Adrenal gland (tissue), 12 donors: ENCODE measurements around the gene TLCD5. TPM values are rescaled to one million over a fixed set of nuclear protein-coding genes. Genes with fewer than 3 reads are reported as not detected.

ENCODE experiments used
- DNase-seq, 7 donors: peaks; one replicate each; pipeline ENCODE4 v3.0.0-alpha.2; 2019 to 2020
- H3K27ac ChIP-seq, 5 donors: fragments of 200-600 bp; sonication (generic) in 4 of 5; 1 replicate in 3 of 5; 2 replicates in 2 of 5; pipeline versions ENCODE4 v1.5.1 to v1.8.0; 2016 to 2020; ENCODE audit warnings: mild to moderate bottlenecking in 1 of 5
- H3K27me3 ChIP-seq: fragments of 200-600 bp; 2 replicates; pipeline ENCODE4 v1.8.0; 2021
- H3K36me3 ChIP-seq, 2 donors: fragments of 200-600 bp; replicated peaks in 1 of 2; 1 replicate in 1 of 2; 2 replicates in 1 of 2; pipeline versions ENCODE4 v1.5.1 to v1.8.0; 2018 to 2022
- H3K4me1 ChIP-seq, 2 donors: fragments of 200-600 bp; replicated peaks in 1 of 2; 1 replicate in 1 of 2; 2 replicates in 1 of 2; pipeline versions ENCODE4 v1.5.1 to v1.8.0; 2018 to 2021
- H3K4me3 ChIP-seq, 4 donors: fragments of 200-600 bp; sonication (generic) in 3 of 4; one replicate each; pipeline ENCODE4 v1.5.1; 2016 to 2018
- H3K9me3 ChIP-seq, 3 donors: fragments of 200-600 bp; sonication (generic) in 1 of 3; replicated peaks in 1 of 3; 1 replicate in 2 of 3; 2 replicates in 1 of 3; pipeline versions ENCODE4 v1.5.1 to v1.8.0; 2016 to 2021
- POLR2A ChIP-seq, 2 donors: fragments of 450-650 bp; IDR thresholded peaks; one replicate each; pipeline ENCODE4 v1.6.1; 2017; ENCODE audit warnings: antibody characterized with exemption in 2 of 2, mild to moderate bottlenecking in 2 of 2, moderate library complexity in 1 of 2
- WGBS, 4 donors: extraction: QIAGEN DNeasy Blood & Tissue Kit in 2 of 4; methylation state at CpG; one replicate each; pipeline versions ENCODE4 v1.1.5 to v1.1.7; 2013 to 2017; 5-methylcytosine and 5-hydroxymethylcytosine counted together
- intact Hi-C, 2 donors: fragments of 100-400 bp; cut with DNase I; formaldehyde crosslinking; loops; one replicate each; pipeline versions ENCODE4 v1.14.1 to v1.15.0; 2022 to 2023
- polyA plus RNA-seq, 3 donors: library from polyadenylated mRNA; stranded (reverse); fragments of 200-250 nt in 2 of 3; fragments of 350-450 nt in 1 of 3; fragmentation: Illumina TruSeq in 1 of 3; extraction: RNeasy Lipid Tissue Mini Kit (QIAGEN cat#74804) in 1 of 3; gene quantifications; one replicate each; pipeline ENCODE4 v1.2.3, GENCODE V29; 2013 to 2014
- total RNA-seq, 9 donors: library from RNA; depleted of rRNA in 4 of 9; stranded (reverse); fragments of >200 nt in 4 of 9; fragments of 120-200 nt in 1 of 9; fragmentation: NEBNext Ultra II Directional in 1 of 9; extraction: Animal tissue kit (Norgen Biotek cat#: 25700) in 1 of 9; gene quantifications; one replicate each; pipeline versions ENCODE4 v1.1.0 to v1.2.4, GENCODE V29; 2013 to 2023
- TF ChIP-seq, protein P1 (sequence below), 6 experiments: fragments of 450-650 bp in 4 of 6; fragments of 200-600 bp in 2 of 6; sonication (generic) in 1 of 6; IDR thresholded peaks; 1 replicate in 5 of 6; 2 replicates in 1 of 6; pipeline versions ENCODE4 v1.5.1 to v1.8.0; 2016 to 2021; ENCODE audit warnings: antibody characterized with exemption in 6 of 6, mild to moderate bottlenecking in 2 of 6, moderate library complexity in 1 of 6
- donor health status: healthy with polysubstance abuse.
- donor health status: Bipolar disorder and iron deficiency.
- donor health status: DM: yes; HTN: yes; CAD: no.
- donor health status: DM: no; HTN: no; CAD: no.
- donor health status: DM: no; HTN: no; CAD: no.
- donor health status: DM: yes; HTN: yes; CAD: no.

TLCD5 gene
- total and polyA plus RNA-seq, 12 donors = 5.8 to 36.9 (median 13.5) TPM

- Histone ChIP-seq H3K4me3 (no peak overlapping the region), H3K4me1 (no peaks in the 10 kb centered on the region), H3K27me3 (no peaks in the 10 kb centered on the region), H3K9me3 (no peaks in the 10 kb centered on the region), H3K36me3 (no peaks in the 10 kb centered on the region), H3K27ac (no peak overlapping the region)
- TF ChIP-seq, protein P1, sequence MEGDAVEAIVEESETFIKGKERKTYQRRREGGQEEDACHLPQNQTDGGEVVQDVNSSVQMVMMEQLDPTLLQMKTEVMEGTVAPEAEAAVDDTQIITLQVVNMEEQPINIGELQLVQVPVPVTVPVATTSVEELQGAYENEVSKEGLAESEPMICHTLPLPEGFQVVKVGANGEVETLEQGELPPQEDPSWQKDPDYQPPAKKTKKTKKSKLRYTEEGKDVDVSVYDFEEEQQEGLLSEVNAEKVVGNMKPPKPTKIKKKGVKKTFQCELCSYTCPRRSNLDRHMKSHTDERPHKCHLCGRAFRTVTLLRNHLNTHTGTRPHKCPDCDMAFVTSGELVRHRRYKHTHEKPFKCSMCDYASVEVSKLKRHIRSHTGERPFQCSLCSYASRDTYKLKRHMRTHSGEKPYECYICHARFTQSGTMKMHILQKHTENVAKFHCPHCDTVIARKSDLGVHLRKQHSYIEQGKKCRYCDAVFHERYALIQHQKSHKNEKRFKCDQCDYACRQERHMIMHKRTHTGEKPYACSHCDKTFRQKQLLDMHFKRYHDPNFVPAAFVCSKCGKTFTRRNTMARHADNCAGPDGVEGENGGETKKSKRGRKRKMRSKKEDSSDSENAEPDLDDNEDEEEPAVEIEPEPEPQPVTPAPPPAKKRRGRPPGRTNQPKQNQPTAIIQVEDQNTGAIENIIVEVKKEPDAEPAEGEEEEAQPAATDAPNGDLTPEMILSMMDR (IDR thresholded peaks at IDR 0.05) = no peak
- no peak for TF ChIP-seq POLR2A (IDR thresholded peaks at IDR 0.05)
- WGBS, 4 donors = 76 to 95% (median 90%) methylated on average over 2 of the region's 2 CpGs
- DNase-seq = no peak
- intact Hi-C loops = no loop called here
Measured at GRCh38 chr11:120288021-120288420, 37.1 kb upstream of the TLCD5 start.

- TF ChIP-seq, protein P1 (IDR thresholded peaks at IDR 0.05) = no peak
- no peak for TF ChIP-seq POLR2A (IDR thresholded peaks at IDR 0.05)
- Histone ChIP-seq H3K9me3 (no peaks in the 10 kb centered on the region), H3K4me1 (no peaks in the 10 kb centered on the region), H3K36me3 (no peaks in the 10 kb centered on the region), H3K27ac (no peak overlapping the region), H3K27me3 (no peaks in the 10 kb centered on the region), H3K4me3 (no peak overlapping the region)
- 75 to 79% (median 77%) methylated on average over 9 of the region's 9 CpGs for WGBS, 4 donors
- intact Hi-C loops = no loop called here
- no peak for DNase-seq
Measured at GRCh38 chr11:120289426-120289825, 35.7 kb upstream of the TLCD5 start.

- no peak overlapping the region for H3K4me3 ChIP-seq
- intact Hi-C loops = loop anchor here in 1 of 2 donors (5.0 kb wide), 1 partner anchor 49 kb away; the partner anchor contains the start of gene POU2F3
- WGBS, 4 donors = 53 to 61% (median 58%) methylated on average over 3 of the region's 3 CpGs
- no peak overlapping the region for H3K27ac ChIP-seq
- no peak for TF ChIP-seq POLR2A (IDR thresholded peaks at IDR 0.05)
- TF ChIP-seq, protein P1 (IDR thresholded peaks at IDR 0.05) = no peak
- no peaks in the 10 kb centered on the region for H3K27me3 ChIP-seq
- H3K4me1 ChIP-seq = peaks cover 0 to 10% of the 10 kb centered on the region in 2 donors
- no peak for DNase-seq
- H3K9me3 ChIP-seq = no peaks in the 10 kb centered on the region
- H3K36me3 ChIP-seq = no peaks in the 10 kb centered on the region
Measured at GRCh38 chr11:120290956-120291355, 34.1 kb upstream of the TLCD5 start.

GRCh38 chr11:120293038-120293800 lies 31.9 kb upstream of the TLCD5 start:
- Histone ChIP-seq H3K4me1 (peaks cover 0 to 10% of the 10 kb centered on the region in 2 donors), H3K4me3 (no peak overlapping the region), H3K27me3 (no peaks in the 10 kb centered on the region), H3K36me3 (no peaks in the 10 kb centered on the region), H3K9me3 (no peaks in the 10 kb centered on the region), H3K27ac (no peak overlapping the region)
- TF ChIP-seq, protein P1 (IDR thresholded peaks at IDR 0.05) = no peak
- TF ChIP-seq POLR2A (IDR thresholded peaks at IDR 0.05) = no peak
- DNase-seq = no peak
- intact Hi-C loops = loop anchor here in 1 of 2 donors (5.0 kb wide), 1 partner anchor 51 kb away; the partner anchor contains the start of gene POU2F3
- WGBS, 4 donors = 66 to 85% (median 77%) methylated on average over 5 of the region's 5 CpGs
